D721Med (cell line): ENCODE measurements around the gene CCT4.
"Not testable (repeated sequence)": the region's sequence is repeated elsewhere in the genome, so short reads cannot be mapped to it uniquely, and the experiment has no call there.

Experiments used
- DNase-seq: peaks from one replicate; pipeline ENCODE4 v3.0.0; 2011; ENCODE audit warnings: low spot score; ENCODE audit not compliant: insufficient read length
- FAIRE-seq: peaks from 2 replicates; lab custom pipeline; 2011; peaks lifted over from hg19 to GRCh38; lab: Jason Lieb, UNC
- TF ChIP-seq, protein P1 (sequence below): IDR thresholded peaks from 2 replicates; pipeline ENCODE4 v1.5.1; 2012; ENCODE audit warnings: mild to moderate bottlenecking, control low read depth; ENCODE audit not compliant: insufficient read depth; ENCODE audit errors: missing control alignments

Gene CCT4

DNA sequence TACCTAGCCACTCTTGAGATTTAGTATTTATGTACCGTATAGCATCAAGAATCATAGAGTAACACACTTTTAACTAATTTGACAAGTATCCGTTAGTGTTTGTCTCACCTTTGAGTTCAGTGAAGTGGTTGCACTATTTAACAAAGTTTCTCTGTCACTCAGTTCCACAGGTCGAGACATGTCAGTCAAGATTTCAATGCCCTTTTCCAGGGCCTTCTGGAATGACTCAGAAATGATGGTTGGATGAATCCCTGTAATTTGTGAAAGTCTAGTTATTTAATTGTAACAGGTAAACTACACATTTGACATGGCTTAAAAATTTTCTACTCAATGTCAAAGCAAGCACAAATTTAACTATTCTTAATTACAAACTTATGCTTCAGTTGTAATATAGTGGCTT lies 9.7 kb downstream of the CCT4 start:
- FAIRE-seq: no peak

DNA sequence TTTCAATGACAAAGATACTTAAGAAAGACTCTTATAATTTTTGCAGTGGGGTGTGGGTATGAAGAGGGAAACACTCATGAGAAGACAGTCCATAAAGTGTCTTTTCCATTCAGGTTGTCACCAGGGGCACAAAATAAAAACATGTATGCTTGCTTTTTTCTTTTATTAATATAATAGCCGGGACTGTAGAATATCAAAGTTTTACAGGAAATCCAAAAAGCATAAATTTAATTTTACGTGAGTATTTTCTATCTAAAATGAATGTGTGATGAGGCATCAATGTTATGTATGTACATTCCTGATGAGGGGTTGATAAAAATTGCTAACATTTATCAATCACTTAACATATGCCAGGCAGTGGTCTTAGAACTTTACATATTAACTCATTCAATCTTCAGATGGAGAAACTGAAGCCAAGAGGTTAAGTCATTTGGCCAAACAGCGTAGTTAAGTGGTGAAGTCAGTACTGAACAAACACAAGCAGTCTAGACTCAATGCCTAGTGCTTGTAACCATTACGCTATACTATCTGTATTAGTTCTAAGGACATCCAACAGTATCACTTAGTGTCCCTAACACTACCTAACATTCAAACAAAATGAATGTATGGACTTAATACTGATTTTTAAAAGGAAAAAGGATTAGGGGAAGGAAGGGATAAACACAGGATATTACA lies 10.7 kb downstream of the CCT4 start:
- DNase-seq: no peak
- no peak for FAIRE-seq
- TF ChIP-seq, protein P1, sequence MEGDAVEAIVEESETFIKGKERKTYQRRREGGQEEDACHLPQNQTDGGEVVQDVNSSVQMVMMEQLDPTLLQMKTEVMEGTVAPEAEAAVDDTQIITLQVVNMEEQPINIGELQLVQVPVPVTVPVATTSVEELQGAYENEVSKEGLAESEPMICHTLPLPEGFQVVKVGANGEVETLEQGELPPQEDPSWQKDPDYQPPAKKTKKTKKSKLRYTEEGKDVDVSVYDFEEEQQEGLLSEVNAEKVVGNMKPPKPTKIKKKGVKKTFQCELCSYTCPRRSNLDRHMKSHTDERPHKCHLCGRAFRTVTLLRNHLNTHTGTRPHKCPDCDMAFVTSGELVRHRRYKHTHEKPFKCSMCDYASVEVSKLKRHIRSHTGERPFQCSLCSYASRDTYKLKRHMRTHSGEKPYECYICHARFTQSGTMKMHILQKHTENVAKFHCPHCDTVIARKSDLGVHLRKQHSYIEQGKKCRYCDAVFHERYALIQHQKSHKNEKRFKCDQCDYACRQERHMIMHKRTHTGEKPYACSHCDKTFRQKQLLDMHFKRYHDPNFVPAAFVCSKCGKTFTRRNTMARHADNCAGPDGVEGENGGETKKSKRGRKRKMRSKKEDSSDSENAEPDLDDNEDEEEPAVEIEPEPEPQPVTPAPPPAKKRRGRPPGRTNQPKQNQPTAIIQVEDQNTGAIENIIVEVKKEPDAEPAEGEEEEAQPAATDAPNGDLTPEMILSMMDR: no peak

More for the DNA sequence above, 9.7 kb downstream of the CCT4 start:
- TF ChIP-seq, protein P1: no peak
- DNase-seq: no peak

DNA sequence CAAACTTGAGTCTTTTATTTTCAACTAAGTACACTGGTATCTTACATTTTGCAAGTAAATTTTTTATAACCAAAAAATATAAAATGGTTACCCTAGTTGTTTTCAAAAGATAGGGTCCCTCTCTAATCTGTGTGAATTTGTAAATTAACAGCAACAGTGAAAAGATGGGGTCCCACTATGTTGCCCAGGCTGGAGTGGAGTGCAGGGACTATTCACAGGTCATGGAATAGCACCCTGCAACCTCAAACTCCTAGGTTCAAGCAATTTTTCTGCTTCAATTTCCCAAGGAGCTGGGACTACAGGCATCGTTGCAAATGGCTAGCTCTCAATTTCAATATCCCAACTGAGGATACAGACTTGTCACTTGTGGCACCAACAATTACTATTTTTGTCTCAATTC lies 12.1 kb downstream of the CCT4 start:
- no peak for FAIRE-seq
- TF ChIP-seq, protein P1: no peak
- DNase-seq: no peak

DNA sequence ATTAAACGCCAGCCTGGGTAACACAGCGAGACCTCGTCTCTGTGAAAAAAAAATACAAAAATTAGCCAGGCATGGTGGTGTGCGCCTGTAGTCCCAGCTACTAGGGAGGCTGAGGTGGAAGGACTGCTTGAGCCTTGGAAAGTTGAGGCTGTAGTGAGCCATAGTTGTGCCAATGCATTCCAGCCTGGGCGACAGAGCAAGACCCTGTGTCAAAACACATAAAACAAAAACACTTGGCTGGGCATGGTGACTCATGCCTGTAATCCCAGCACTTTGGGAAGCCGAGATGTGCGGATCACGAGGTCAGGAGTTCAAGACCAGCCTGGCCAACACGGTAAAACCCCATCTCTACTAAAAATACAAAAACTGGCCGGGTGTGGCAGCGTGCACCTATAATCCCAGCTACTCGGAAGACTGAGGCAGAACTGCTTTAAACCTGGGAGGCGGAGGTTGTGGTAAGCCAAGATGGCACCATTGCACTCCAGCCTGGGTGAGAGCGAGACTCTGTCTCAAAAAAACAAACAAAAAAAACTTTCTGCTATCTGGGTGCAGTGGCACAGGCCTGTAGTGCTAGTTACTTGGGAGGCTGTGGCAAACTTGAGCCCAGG lies 21.9 kb downstream of the CCT4 start:
- FAIRE-seq, DNase-seq: not testable (repeated sequence)

DNA sequence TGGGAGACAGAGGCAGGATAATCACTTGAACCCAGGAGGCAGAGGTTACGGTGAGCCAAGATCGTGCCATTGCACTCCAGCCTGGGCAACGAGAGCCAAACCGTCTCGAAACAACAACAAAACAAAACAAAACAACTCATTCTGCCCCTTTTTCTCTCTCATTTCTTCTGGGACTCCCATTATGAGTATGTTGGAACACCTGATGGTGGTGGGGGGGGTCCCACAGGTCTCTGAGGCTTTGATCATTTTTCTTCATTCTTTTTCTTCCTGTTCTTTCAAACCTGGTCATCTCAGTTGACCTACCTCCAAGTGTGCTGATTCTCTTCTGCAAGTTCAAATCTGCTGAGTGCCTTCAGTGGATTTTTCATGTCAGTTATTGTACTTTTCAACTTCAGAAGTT lies 26.4 kb downstream of the CCT4 start:
- TF ChIP-seq, protein P1: no peak
- FAIRE-seq: no peak
- DNase-seq: no peak

DNA sequence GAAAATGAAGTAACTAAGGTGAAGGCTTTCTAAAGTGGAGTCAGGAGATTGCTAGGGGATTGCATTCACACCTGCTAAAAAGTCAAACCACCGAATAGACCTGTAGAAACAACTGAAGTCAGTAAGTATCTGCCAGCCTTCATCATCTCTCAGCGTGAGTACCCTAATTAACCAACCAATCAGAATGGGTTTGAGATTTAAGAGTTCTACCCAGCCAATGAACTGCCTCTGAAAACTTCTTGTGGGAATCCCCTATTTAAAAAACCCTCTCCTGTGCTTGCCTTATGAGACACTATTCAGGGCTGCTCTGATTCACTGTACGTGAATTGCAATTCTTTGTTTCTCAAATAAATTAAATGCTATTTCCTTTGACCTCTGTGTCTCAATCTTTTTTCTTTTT lies 31.2 kb downstream of the CCT4 start:
- FAIRE-seq: no peak
- no peak for DNase-seq
- TF ChIP-seq, protein P1: no peak

DNA sequence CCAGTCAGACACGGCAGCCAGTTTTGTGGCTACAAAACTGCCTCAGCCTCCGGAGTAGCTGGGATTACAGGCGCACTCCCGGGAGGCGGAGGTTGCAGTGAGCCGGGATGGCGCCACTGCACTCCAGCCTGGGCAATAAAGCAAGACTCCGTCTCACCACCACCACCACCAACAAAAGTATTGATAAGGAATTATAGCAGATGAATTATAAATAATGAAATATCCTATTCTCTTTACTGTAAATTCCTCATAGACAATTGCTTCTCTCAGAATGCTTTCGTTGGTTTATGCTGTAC lies 33.2 kb downstream of the CCT4 start:
- no peak for DNase-seq
- TF ChIP-seq, protein P1: peak; percentile 5
- no peak for FAIRE-seq
